Liver (tissue), 9 donors: ENCODE results near the gene HAAO. TPM values are rescaled to one million over a fixed set of nuclear protein-coding genes. Genes with fewer than 3 reads are reported as not detected.
A peak's percentile ranks its signal among the peaks of the same experiment; 100 is the strongest.

Experiments
- DNase-seq: peaks from one replicate; pipeline ENCODE4 v3.0.0-alpha.2; 2017; ENCODE audit warnings: low spot score
- H3K27ac ChIP-seq, 2 donors: one replicate each; pipeline ENCODE4 v1.7.0; 2013; ENCODE audit warnings: inconsistent platforms in 2 of 2, low read length in 2 of 2, control low read depth in 1 of 2, low read depth in 1 of 2, mild to moderate bottlenecking in 1 of 2
- H3K27me3 ChIP-seq, 4 donors: one replicate each; pipeline versions ENCODE4 v1.6.1 to v1.7.0; 2013; ENCODE audit warnings: low read length in 3 of 4, inconsistent platforms in 1 of 4, mild to moderate bottlenecking in 1 of 4, moderate library complexity in 1 of 4; ENCODE audit not compliant: control insufficient read depth in 4 of 4, insufficient read depth in 4 of 4
- H3K36me3 ChIP-seq, 4 donors: one replicate each; pipeline versions ENCODE4 v1.6.1 to v1.7.0; 2013; ENCODE audit warnings: low read length in 3 of 4, mild to moderate bottlenecking in 3 of 4, low read depth in 1 of 4, moderate library complexity in 1 of 4; ENCODE audit not compliant: control insufficient read depth in 4 of 4, insufficient read depth in 3 of 4
- H3K4me1 ChIP-seq, 4 donors: one replicate each; pipeline versions ENCODE4 v1.6.1 to v1.7.0; 2013; ENCODE audit warnings: low read length in 3 of 4, mild to moderate bottlenecking in 3 of 4, moderate library complexity in 1 of 4; ENCODE audit not compliant: control insufficient read depth in 4 of 4, insufficient read depth in 4 of 4
- H3K4me3 ChIP-seq, 3 donors: one replicate each; pipeline versions ENCODE4 v1.6.1 to v1.7.0; 2013; ENCODE audit warnings: low read length in 3 of 3, control low read depth in 1 of 3, low read depth in 1 of 3, mild to moderate bottlenecking in 1 of 3
- H3K9ac ChIP-seq, 2 donors: one replicate each; pipeline ENCODE4 v1.7.0; 2013; ENCODE audit warnings: low read length in 2 of 2, mild to moderate bottlenecking in 2 of 2, moderate library complexity in 2 of 2, control low read depth in 1 of 2, low read depth in 1 of 2
- H3K9me3 ChIP-seq, 4 donors: one replicate each; pipeline versions ENCODE4 v1.6.1 to v1.7.0; 2013; ENCODE audit warnings: low read length in 3 of 4; ENCODE audit not compliant: control insufficient read depth in 4 of 4
- EGR1 ChIP-seq, 2 donors: IDR thresholded peaks; 2 replicates each; pipeline ENCODE4 v1.6.1; 2016 to 2018; ENCODE audit warnings: antibody characterized with exemption in 2 of 2, low read depth in 2 of 2
- FOXA1 ChIP-seq: IDR thresholded peaks from 2 replicates; pipeline ENCODE4 v1.6.1; 2016; ENCODE audit warnings: antibody characterized with exemption
- GABPA ChIP-seq, 2 donors: IDR thresholded peaks in 1 of 2; conservative IDR thresholded peaks in 1 of 2; 2 replicates each; pipeline ENCODE4 v1.6.1; 2016; ENCODE audit warnings: antibody characterized with exemption in 2 of 2, mild to moderate bottlenecking in 1 of 2, moderate library complexity in 1 of 2
- HNF4A ChIP-seq, 2 donors: conservative IDR thresholded peaks; 2 replicates each; pipeline ENCODE4 v1.6.1; 2016; ENCODE audit warnings: antibody characterized with exemption in 2 of 2, mild to moderate bottlenecking in 2 of 2
- HNF4G ChIP-seq: IDR thresholded peaks from 2 replicates; pipeline ENCODE4 v1.6.1; 2016; ENCODE audit warnings: antibody characterized with exemption
- JUND ChIP-seq, 2 donors: IDR thresholded peaks; 2 replicates each; pipeline ENCODE4 v1.6.1; 2016; ENCODE audit warnings: antibody characterized with exemption in 2 of 2
- MAX ChIP-seq: IDR thresholded peaks from 2 replicates; pipeline ENCODE4 v1.6.1; 2016; ENCODE audit warnings: antibody characterized with exemption
- NR2F2 ChIP-seq: IDR thresholded peaks from 2 replicates; pipeline ENCODE4 v1.6.1; 2016; ENCODE audit warnings: antibody characterized with exemption
- RAD21 ChIP-seq, 2 donors: IDR thresholded peaks; 2 replicates each; pipeline ENCODE4 v1.6.1; 2016; ENCODE audit warnings: antibody characterized with exemption in 2 of 2, mild to moderate bottlenecking in 2 of 2
- REST ChIP-seq: IDR thresholded peaks from 2 replicates; pipeline ENCODE4 v1.6.1; 2016; ENCODE audit warnings: antibody characterized with exemption, mild to moderate bottlenecking
- SP1 ChIP-seq: IDR thresholded peaks from 2 replicates; pipeline ENCODE4 v1.6.1; 2018; ENCODE audit warnings: antibody characterized with exemption, mild to moderate bottlenecking
- TAF1 ChIP-seq: conservative IDR thresholded peaks from 2 replicates; pipeline ENCODE4 v1.6.1; 2016; ENCODE audit warnings: antibody characterized with exemption, mild to moderate bottlenecking
- YY1 ChIP-seq: IDR thresholded peaks from 2 replicates; pipeline ENCODE4 v1.6.1; 2016; ENCODE audit warnings: antibody characterized with exemption, mild to moderate bottlenecking
- ZBTB33 ChIP-seq: IDR thresholded peaks from 2 replicates; pipeline ENCODE4 v1.6.1; 2016; ENCODE audit warnings: antibody characterized with exemption
- WGBS: extraction: QIAGEN DNeasy Blood & Tissue Kit; methylation state at CpG from one replicate; pipeline ENCODE4 v1.1.7; 2013; 5-methylcytosine and 5-hydroxymethylcytosine counted together
- polyA plus RNA-seq, 2 donors: library from polyadenylated mRNA; stranded (reverse) in 1 of 2; unstranded in 1 of 2; fragments of 200-250 nt in 1 of 2; fragments of >200 nt in 1 of 2; fragmentation: Nextera tagmentation in 1 of 2; extraction: Ambion mirVana in 1 of 2; gene quantifications; one replicate each; pipeline versions ENCODE4 v1.2.1 to v1.2.3, GENCODE V29; 2013 to 2015
- total RNA-seq, 2 donors: library from RNA; depleted of rRNA; stranded (reverse); fragments of >200 nt; gene quantifications; one replicate each; pipeline ENCODE4 v1.2.3, GENCODE V29; 2014
- donor health status: healthy.
- donor health status: healthy.
- donor health status: healthy.
- donor health status: healthy.
- donor health status: healthy.

HAAO gene
- total and polyA plus RNA-seq, 4 donors, result 17.4 to 140 (median 130) TPM

GRCh38 chr2:42808301-42808700 is 15.9 kb upstream of the HAAO start:
- Histone ChIP-seq H3K9ac (no peak overlapping the region), H3K4me1 (peaks cover 0 to 14% (median 8%) of the 10 kb centered on the region in 4 donors), H3K4me3 (no peak overlapping the region), H3K27me3 (no peaks in the 10 kb centered on the region), H3K36me3 (no peaks in the 10 kb centered on the region), H3K27ac (no peak overlapping the region), H3K9me3 (no peaks in the 10 kb centered on the region)
- TF ChIP-seq ZBTB33, result no peak
- TF ChIP-seq FOXA1, result no peak
- DNase-seq, result no peak
- 94% methylated on average over 5 of the region's 5 CpGs for WGBS

GRCh38 chr2:42806786-42807185 is 14.4 kb upstream of the HAAO start:
- H3K4me1 ChIP-seq, result peaks cover 0 to 14% (median 8%) of the 10 kb centered on the region in 4 donors
- H3K27me3 ChIP-seq, result no peaks in the 10 kb centered on the region
- no peak overlapping the region for H3K9ac ChIP-seq
- H3K27ac ChIP-seq, result no peak overlapping the region
- no peak overlapping the region for H3K4me3 ChIP-seq
- H3K36me3 ChIP-seq, result no peaks in the 10 kb centered on the region
- DNase-seq, result no peak
- no peaks in the 10 kb centered on the region for H3K9me3 ChIP-seq
- TF ChIP-seq RAD21 (IDR thresholded peaks at IDR 0.05) (no peak), HNF4G (no peak), REST (no peak), FOXA1 (no peak), YY1 (no peak), MAX (no peak), NR2F2 (no peak), TAF1 (no peak), JUND (IDR thresholded peaks at IDR 0.05) (no peak)
- WGBS, result 91% methylated on average over 6 of the region's 6 CpGs

GRCh38 chr2:42804891-42805290 is 12.5 kb upstream of the HAAO start:
- H3K27me3 ChIP-seq, result no peaks in the 10 kb centered on the region
- 74% methylated on average over 5 of the region's 5 CpGs for WGBS
- no peaks in the 10 kb centered on the region for H3K36me3 ChIP-seq
- H3K4me3 ChIP-seq, result no peak overlapping the region
- no peak for TF ChIP-seq HNF4G
- TF ChIP-seq GABPA (IDR thresholded peaks at IDR 0.05 in 1 of 2, conservative IDR thresholded peaks at IDR 0.05 in 1 of 2), result no peak
- no peak for TF ChIP-seq YY1
- TF ChIP-seq JUND (IDR thresholded peaks at IDR 0.05), result no peak
- no peak for TF ChIP-seq SP1
- TF ChIP-seq NR2F2, result no peak
- TF ChIP-seq FOXA1, result no peak
- no peak for TF ChIP-seq EGR1 (IDR thresholded peaks at IDR 0.05; ENCODE audit: low read depth in 2 of 2)
- TF ChIP-seq HNF4A (conservative IDR thresholded peaks at IDR 0.05), result no peak
- TF ChIP-seq TAF1, result no peak
- no peak overlapping the region for H3K27ac ChIP-seq
- H3K9ac ChIP-seq, result peak overlapping the region in 1 of 2 donors; percentile 2
- no peak for DNase-seq
- peaks cover 0 to 10% (median 6%) of the 10 kb centered on the region in 4 donors for H3K4me1 ChIP-seq
- H3K9me3 ChIP-seq, result no peaks in the 10 kb centered on the region
